Measurements from ENCODE around the gene ANKRD12.

GRCh38 chr18:9273221-9273620, 136.6 kb downstream of the ANKRD12 start:
- no peak for TF ChIP-seq POLR2A (IDR thresholded peaks at IDR 0.05; ENCODE audit: low read depth, low read length)
- TF ChIP-seq CTCF (conservative IDR thresholded peaks at IDR 0.05; ENCODE audit: low read depth, low read length): no peak
- TF ChIP-seq SMC3 (IDR thresholded peaks at IDR 0.05; ENCODE audit: low read depth, low read length): no peak
- TF ChIP-seq NFE2L2 (IDR thresholded peaks at IDR 0.05; ENCODE audit: low read depth, low read length): 0 out of 2 replicates have a peak, but pooled peaks have one; percentile 6
- TF ChIP-seq MXI1 (IDR thresholded peaks at IDR 0.05; ENCODE audit: borderline replicate concordance, low read depth, low read length): no peak
- TF ChIP-seq RAD21 (IDR thresholded peaks at IDR 0.05; ENCODE audit: low read length): no peak
- TF ChIP-seq RCOR1 (IDR thresholded peaks at IDR 0.05; ENCODE audit: insufficient replicate concordance, low read length): no peak
- TF ChIP-seq ELK1 (IDR thresholded peaks at IDR 0.05; ENCODE audit: borderline replicate concordance, low read depth, low read length): no peak
- no peak for TF ChIP-seq MAZ (IDR thresholded peaks at IDR 0.05; ENCODE audit: borderline replicate concordance, low read depth, low read length)
- no peak for TF ChIP-seq CHD1 (IDR thresholded peaks at IDR 0.05; ENCODE audit: low read depth, low read length)
